ENCODE measurements around the gene CACNB1.

CACNB1 gene

GRCh38 chr17:39197380-39198185 lies at the start of gene CACNB1:
Gene CACNB1, minus strand, starts transcription at chr17:39197669. Its CDS starts 174 bp downstream, at chr17:39197495.
- DNase-seq, result peak; percentile 76

- DNase-seq, result no peak
Observed at GRCh38 chr17:39246274-39246673, 48.8 kb upstream of the CACNB1 start.

GRCh38 chr17:39244600-39245570 lies 47.4 kb upstream of the CACNB1 start:
- DNase-seq, result peak; percentile 78

- no peak for DNase-seq
Observed at GRCh38 chr17:39244016-39244599, 46.6 kb upstream of the CACNB1 start.

GRCh38 chr17:39243155-39243554 lies 45.7 kb upstream of the CACNB1 start:
- no peak for DNase-seq

GRCh38 chr17:39240631-39241030 lies 43.2 kb upstream of the CACNB1 start:
- no peak for DNase-seq

- peak; percentile 58 for DNase-seq
Observed at GRCh38 chr17:39239640-39240314, 42.3 kb upstream of the CACNB1 start.

- DNase-seq, result peak; percentile 75
Observed at GRCh38 chr17:39238311-39238972, 41.0 kb upstream of the CACNB1 start.

GRCh38 chr17:39237586-39237985 lies 40.1 kb upstream of the CACNB1 start:
- no peak for DNase-seq

- DNase-seq, result no peak
Observed at GRCh38 chr17:39236981-39237441, 39.5 kb upstream of the CACNB1 start.

GRCh38 chr17:39236450-39236927 lies 39.0 kb upstream of the CACNB1 start:
- no peak for DNase-seq

GRCh38 chr17:39235555-39236449 lies 38.3 kb upstream of the CACNB1 start:
- DNase-seq, result no peak

GRCh38 chr17:39231591-39232551 lies 34.4 kb upstream of the CACNB1 start:
- DNase-seq, result peak; percentile 41

GRCh38 chr17:39231091-39231561 lies 33.7 kb upstream of the CACNB1 start:
- DNase-seq, result no peak

- DNase-seq, result no peak
Observed at GRCh38 chr17:39230361-39230760, 32.9 kb upstream of the CACNB1 start.

GRCh38 chr17:39229274-39229913 lies 31.9 kb upstream of the CACNB1 start:
- DNase-seq, result no peak

GRCh38 chr17:39227364-39227919 lies 30.0 kb upstream of the CACNB1 start:
- no peak for DNase-seq

- DNase-seq, result peak; percentile 19
Observed at GRCh38 chr17:39225959-39226683, 28.7 kb upstream of the CACNB1 start.

All from stimulated activated naive CD4-positive, alpha-beta T cell treated with Interleukin-2 at 50 U/mL for 16 hours (primary cell).